Muscle layer of colon (tissue), 2 donors: ENCODE data around the gene RNFT2.

Experiments used
- H3K27ac ChIP-seq: one replicate; pipeline ENCODE4 v1.7.0; 2013; ENCODE audit warnings: low read depth, mild to moderate bottlenecking, low read length, moderate library complexity
- H3K27me3 ChIP-seq, 2 donors: one replicate each; pipeline ENCODE4 v1.7.0; 2013; ENCODE audit warnings: low read length in 2 of 2, mild to moderate bottlenecking in 2 of 2; ENCODE audit not compliant: insufficient read depth in 2 of 2, control insufficient read depth in 1 of 2
- H3K36me3 ChIP-seq: one replicate; pipeline ENCODE4 v1.7.0; 2013; ENCODE audit warnings: mild to moderate bottlenecking, low read length; ENCODE audit not compliant: insufficient read depth
- H3K4me1 ChIP-seq: one replicate; pipeline ENCODE4 v1.7.0; 2013; ENCODE audit warnings: mild to moderate bottlenecking, low read length; ENCODE audit not compliant: insufficient read depth
- H3K4me3 ChIP-seq, 2 donors: one replicate each; pipeline ENCODE4 v1.7.0; 2013; ENCODE audit warnings: low read length in 2 of 2, low read depth in 1 of 2, mild to moderate bottlenecking in 1 of 2, moderate library complexity in 1 of 2
- H3K9ac ChIP-seq: one replicate; pipeline ENCODE4 v1.7.0; 2013; ENCODE audit warnings: low read length
- H3K9me3 ChIP-seq: one replicate; pipeline ENCODE4 v1.7.0; 2013; ENCODE audit warnings: mild to moderate bottlenecking, low read length
- donor health status: abdominal sarcoma.
- donor health status: Adenocarcinoma of cecum.

The RNFT2 gene

GRCh38 chr12:116901612-116902011 lies 163.5 kb downstream of the RNFT2 start:
- no peaks in the 10 kb centered on the region for H3K36me3 ChIP-seq
- H3K4me3 ChIP-seq, result no peak overlapping the region
- no peaks in the 10 kb centered on the region for H3K9me3 ChIP-seq
- peaks cover 0 to 4% of the 10 kb centered on the region in 2 donors for H3K27me3 ChIP-seq
- H3K9ac ChIP-seq, result no peak overlapping the region
- H3K4me1 ChIP-seq, result no peaks in the 10 kb centered on the region
- no peak overlapping the region for H3K27ac ChIP-seq
